HG02884 (cell line): ENCODE data around the gene KLF9.

Experiments used
- ATAC-seq: cut with Tn5 transposase; IDR thresholded peaks from one replicate; pipeline ENCODE4 v1.9.1; 2021; ENCODE audit warnings: mild to moderate bottlenecking, moderate library complexity; ENCODE audit not compliant: unreplicated experiment

KLF9 gene

GRCh38 chr9:70422371-70423043 lies 8.1 kb upstream of the KLF9 start:
- ATAC-seq: no peak

- ATAC-seq: no peak
Measured at GRCh38 chr9:70421272-70422180, 7.1 kb upstream of the KLF9 start.

GRCh38 chr9:70420441-70421271 lies 6.2 kb upstream of the KLF9 start:
- ATAC-seq: peak; percentile 21

DNA sequence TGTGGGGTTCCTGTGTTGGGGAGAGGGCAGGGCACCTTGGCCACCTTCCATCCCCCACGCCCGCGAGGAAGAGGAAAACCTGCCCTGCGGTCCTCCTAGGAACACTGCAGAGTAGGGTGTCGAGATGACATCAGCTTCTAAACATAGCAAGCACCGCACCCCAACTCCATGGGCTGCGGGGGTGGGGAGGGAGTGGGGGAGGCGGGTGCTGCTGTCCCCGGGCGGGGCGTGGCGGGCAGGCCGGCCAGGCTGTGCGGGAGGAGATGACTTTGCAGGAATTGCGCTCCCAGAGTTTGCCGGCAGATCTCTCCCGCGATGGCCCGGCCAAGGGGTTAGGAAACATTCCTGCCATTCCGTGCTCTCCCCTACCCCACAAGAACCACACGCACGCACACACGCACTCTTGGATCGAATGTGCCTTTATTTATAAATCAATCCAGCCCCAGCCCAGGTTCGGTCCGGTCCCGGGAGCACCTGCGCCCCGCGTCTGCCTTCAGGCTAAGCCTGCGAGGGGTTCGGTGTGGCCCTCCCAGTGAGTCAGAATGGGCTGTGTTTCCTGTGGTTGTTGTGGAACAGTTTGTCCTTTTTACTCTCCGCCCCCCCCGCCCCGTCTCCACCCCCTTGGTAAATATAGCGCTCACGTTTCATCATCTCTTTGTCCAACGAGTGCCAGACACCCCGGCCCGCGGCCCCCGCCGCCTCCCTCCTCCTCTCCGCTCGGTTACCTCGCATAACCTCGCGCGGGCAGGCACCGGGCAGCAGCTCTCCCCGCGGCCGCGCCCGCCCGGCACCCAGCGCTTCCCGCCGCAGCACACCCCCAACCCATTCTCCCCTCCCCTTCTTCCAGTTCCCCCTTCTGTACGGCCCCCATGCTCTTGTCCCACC lies 5.3 kb upstream of the KLF9 start:
- peak; percentile 21 for ATAC-seq

GRCh38 chr9:70418822-70419555 lies 4.5 kb upstream of the KLF9 start:
- peak; percentile 40 for ATAC-seq

- ATAC-seq: no peak
Measured at GRCh38 chr9:70415476-70415875, 1.0 kb upstream of the KLF9 start.

GRCh38 chr9:70415041-70415440 lies 584 bp upstream of the KLF9 start:
- no peak for ATAC-seq

DNA sequence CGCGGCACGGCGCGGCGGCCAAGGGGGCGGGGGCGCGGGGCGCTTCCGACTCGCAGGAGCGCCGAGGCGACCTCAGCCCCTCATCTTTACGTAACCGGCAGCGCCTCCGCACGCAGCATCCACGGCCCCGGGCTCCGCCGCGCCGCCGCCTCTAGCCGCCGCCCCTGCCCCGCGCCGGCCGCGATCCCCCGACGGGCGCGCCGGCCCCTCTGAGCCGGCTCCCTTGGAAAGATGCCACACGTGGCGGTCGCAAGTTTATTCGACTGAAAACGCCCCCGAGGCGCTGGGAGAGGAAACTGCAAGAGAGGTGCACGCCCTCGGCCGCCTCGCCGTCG lies 1.0 kb downstream of the KLF9 start:
- ATAC-seq: peak; percentile 13

DNA sequence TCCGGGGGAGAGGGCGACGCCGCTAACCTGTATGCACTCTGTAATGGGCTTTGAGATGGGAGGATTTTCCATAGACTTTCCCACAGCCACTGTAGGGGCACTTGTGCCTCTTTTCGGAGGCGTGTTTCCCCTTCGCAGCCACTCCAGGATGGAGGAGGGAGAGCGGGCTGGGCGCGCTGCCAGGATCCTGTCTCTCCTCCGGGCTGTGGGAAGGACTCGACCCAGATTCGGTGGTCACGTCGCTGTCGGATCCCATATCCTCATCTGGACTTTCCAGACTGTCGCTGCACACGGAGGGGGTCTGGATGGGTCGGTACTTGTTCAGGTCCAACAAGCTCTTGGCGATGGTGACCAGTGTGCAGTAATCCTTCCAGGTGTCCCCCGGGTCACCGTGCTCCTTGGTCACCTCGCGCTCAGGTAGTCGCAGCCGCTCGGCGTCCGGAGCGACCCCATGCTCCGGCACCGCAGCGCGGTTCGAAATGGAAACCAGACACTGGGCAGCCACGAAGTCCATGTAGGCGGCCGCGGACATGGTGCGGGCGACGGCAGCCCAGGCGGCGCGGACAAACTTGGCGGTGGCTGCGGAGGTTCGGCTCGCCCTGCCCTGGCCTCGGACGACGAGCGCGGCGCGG lies 1.5 kb downstream of the KLF9 start:
- ATAC-seq: no peak

GRCh38 chr9:70411930-70412831 lies 2.3 kb downstream of the KLF9 start:
- peak; percentile 24 for ATAC-seq

DNA sequence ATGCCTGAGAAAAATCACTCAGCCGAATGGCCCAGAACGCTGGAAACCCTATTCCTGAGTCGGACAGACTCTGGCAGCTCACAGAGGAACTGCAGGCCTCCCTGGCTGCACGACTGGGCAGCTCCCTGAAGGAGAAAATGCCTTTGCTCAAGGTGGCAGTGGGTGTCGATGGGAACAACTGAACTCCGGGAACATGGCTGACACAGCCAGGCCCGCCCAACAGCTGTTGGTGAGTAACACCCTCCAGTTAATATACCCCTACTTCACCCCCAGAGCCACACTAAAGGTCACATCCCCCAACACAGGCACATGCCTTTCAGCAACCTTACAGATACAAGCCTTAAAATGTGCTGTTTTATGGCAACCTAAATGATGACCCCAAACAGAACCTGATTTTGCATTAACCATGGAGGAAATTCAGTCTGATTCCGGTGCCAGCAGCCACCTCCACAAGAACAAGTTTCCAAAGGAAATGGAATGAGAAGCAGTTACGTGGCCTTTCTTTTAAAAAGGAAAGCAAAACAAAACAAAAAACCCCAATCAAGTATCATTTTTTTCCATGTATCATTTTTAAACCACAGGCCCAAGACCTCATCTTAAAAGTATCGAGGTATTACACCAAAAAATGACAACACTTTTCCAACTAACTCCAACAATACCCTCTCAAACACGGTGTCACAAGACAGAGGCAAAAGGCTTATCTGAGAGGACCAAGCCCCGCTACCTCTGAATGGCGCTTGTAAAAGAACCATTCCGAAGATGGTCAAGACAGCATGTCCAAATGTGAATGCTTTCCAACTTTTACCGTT lies 3.1 kb downstream of the KLF9 start:
- no peak for ATAC-seq

- ATAC-seq: no peak
Measured at GRCh38 chr9:70410368-70410767, 4.1 kb downstream of the KLF9 start.

- ATAC-seq: no peak
Measured at GRCh38 chr9:70409800-70410199, 4.7 kb downstream of the KLF9 start.

- no peak for ATAC-seq
Measured at GRCh38 chr9:70409280-70409679, 5.2 kb downstream of the KLF9 start.

GRCh38 chr9:70408393-70409040 lies 5.9 kb downstream of the KLF9 start:
- ATAC-seq: no peak

- no peak for ATAC-seq
Measured at GRCh38 chr9:70407081-70407503, 7.4 kb downstream of the KLF9 start.

GRCh38 chr9:70406434-70406862 lies 8.0 kb downstream of the KLF9 start:
- peak; percentile 78 for ATAC-seq
